GM21825 (cell line): Measurements from ENCODE around the gene KCNA2.
A peak's percentile ranks its signal among the peaks of the same experiment; 100 is the strongest.

Experiments used
- ATAC-seq: cut with Tn5 transposase; IDR thresholded peaks from one replicate; pipeline ENCODE4 v1.9.1; 2021; ENCODE audit warnings: mild to moderate bottlenecking, moderate library complexity; ENCODE audit not compliant: unreplicated experiment

Gene KCNA2

GRCh38 chr1:110605901-110606656, at the start of gene KCNA2:
KCNA2 (minus strand) TSS chr1:110606358; CDS start chr1:110604782, 1,576 bp downstream.
- no peak for ATAC-seq

GRCh38 chr1:110650609-110651008, 44.5 kb upstream of the KCNA2 start:
- ATAC-seq: no peak

- ATAC-seq: no peak
These were observed 42.3 kb upstream of the KCNA2 start for GRCh38 chr1:110648417-110648816.

DNA sequence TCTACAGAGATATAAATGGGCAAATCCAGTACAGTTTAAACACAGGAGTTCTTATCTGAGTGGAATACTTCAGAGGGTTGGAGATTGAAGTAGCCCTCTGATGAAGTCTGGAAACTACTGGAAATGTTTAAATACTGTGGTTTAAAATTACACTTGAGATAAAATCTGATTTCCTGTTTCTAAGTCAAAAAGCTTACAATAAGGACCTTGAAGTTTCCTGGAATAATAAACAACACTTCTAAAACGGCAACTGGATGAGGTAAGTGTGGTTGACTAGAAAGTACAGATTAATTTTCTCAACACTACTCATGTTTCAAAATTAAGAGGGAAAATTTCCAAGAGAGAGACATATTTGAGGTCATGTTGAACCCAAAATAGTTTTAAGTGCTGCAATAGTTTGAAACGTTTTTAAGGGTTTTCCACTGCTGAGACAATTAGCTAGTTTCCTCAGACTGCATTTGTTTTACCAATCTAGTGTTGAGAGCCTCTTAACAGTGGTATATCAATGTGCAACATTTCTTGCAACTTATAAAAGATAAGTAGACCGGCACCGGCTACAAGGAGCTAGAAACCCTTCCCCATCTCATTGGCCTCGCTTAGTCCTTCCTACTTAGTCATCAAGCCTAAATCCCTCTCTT, 41.2 kb upstream of the KCNA2 start:
- ATAC-seq: no peak

DNA sequence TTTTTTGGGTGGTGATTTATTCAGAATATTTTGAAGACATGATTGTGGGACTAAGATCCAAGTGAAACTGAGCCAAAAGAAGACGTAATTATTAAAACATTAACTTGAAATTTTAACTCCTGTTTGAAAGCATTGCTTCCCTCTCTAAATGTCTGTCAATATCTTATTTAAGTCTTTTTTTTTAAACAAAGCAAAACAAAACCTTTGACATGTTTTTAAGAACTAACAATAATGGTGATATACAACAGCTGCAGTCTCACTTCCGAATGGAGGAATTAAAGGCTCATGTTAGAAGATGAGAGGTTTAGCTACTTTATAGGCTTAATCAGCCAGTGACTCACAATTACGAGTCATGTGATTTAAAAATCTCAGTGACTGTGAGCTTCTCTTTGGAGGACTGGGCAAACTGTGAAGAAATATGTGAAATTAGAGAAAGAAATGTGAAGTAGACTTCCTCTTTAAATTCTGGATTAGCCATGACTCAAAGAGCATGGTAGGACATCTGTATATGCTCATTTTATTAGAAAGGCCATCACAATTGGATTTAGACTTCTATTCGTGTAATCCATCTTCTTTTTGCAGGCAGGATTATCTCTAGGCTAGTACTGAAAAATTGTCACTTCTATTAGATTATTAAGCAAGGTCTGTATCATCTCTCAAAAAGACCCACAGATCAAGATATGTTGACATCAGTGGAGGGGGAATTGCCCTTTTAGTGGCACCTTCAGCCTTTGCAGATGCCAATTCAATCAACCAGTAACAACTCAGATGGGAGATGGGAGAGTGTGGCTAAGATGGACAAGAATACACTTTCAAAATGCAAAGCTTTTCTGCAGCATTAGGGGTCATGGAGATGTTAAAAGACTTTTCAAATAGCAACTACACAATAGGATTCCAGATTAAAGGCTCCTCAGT, 39.9 kb upstream of the KCNA2 start:
- ATAC-seq: no peak

GRCh38 chr1:110645211-110645610, 39.1 kb upstream of the KCNA2 start:
- ATAC-seq: no peak

DNA sequence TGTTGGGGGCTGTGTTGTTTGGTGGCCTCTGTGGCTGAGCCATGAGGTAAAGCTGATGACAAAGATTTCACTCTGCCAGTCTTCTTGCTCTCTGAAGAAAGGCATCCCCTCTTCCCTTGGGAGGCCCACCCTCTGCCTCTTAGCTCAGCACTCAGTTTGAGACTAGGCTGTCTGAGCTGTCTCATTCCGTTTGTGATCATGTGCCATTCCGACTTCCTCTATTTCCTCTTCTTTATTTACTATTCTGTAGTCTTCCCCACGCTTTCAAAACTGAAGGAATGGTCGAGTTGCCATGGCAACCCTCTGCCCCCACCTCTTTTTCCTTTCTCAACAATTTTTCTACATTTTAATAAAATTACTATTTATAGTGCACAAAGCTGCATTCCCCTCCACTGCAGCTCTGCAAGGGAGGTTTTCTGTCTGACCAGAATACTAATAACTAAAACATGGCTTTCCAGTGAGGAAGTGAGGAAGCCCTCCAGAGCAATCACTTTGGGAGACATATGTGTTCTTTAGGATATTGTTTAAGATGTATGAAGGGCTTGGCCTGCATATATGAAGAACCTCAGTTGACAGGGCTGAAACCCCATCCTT, 37.8 kb upstream of the KCNA2 start:
- no peak for ATAC-seq

DNA sequence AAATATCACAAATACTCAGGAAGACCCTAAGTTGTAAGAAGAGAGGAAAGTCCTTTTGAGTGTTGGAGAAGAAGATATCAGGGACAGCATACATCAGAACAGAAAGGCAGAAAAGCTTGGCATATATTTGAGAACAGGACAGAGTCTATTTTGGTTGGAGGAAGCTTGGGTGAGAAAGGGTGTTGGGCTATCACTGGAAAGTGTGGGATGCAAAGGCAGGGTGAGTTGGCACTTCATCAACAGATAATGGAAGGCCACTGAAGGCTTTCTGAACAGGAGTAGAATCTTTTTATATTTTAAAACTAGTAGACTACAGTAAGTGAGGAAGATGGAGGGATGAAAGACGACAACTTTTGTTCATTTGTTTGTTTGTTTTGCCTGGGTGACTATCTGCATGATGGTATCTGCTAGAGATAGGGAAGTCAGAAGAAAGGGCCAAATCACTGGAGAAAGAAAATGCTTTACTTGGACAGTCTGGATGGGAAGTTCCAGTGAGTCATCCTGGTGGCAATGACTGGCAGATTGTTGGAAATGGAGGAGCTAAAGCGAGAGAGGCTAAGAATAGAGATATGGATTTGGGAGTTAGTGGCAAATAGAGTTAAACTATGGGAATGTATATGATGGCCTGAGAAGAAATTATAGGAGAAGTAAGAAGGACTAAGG, 33.7 kb upstream of the KCNA2 start:
- no peak for ATAC-seq

DNA sequence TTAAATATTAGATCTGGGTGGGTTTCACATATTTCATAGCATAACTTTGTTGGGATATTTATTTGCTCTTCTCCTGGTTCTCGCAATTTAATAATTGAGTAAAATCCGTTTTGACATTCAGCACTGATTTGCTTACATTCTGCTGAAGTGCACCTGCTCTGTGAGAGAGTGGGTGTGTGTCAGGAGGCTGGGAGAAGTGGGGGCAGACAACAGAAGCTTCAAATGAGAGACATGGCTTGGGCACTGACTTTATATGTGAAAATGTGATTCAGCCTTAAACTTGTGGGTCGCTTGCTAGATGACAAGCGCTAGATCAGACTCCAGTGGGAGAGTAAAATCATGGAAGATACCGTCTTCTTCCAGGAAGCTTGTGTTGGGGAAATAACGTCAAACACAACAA, 32.4 kb upstream of the KCNA2 start:
- no peak for ATAC-seq

DNA sequence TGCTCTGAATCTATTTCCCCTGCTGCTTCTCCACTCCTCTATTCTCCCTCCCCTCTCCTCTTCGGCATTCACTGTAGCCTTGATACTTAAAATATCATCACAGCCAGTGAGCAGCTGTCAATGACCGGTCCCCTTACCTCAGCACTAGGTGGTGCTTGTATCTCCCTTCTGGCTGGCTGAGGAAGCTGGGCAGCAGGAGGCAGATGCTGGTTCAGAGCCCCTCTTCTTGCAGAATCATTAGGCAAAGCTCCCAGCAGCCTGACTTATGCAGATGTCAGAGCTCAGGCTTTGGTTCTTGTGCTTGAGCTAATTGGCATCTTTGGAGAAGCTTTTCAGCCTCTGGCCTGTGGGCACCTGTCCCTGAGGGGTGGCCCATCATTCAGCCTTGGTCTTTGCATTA, 31.9 kb upstream of the KCNA2 start:
- no peak for ATAC-seq

- no peak for ATAC-seq
These were observed 31.3 kb upstream of the KCNA2 start for GRCh38 chr1:110637475-110637874.

DNA sequence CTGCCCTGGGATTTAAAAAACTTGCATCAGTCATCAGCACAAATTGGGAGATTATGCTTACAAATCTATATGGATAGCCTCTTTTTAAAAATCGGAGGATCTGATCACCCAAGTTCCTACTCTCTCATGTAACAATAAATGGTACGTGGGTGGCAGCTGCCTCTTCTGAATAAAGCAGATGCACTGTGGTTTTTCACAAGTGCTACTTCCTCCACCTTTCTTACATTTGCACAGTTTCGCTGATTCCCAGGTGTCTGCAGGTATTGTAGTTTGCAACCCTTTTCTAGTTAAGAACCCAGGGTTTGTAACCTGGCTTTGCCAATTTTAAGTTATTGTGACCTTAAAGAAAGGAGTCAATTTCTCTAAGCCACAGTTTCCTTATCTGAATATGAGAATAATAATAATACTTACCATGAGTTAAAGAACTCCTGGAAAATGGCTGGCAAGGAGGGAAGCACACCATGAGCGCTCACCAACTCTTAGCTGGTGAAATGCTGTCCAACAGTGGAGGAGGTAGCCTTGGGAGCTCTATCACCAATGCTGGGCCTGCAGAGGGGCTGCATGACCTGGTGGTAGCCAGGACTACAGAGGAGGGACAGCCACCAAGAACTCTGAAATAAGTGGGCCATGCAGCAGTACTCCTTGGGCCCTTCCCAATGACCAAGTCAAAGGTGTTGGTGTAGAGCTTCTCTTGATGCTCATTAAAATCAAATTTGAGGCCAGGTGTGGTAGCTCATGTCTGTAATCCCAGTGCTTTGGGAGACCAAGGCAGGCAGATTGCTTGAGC, 30.2 kb upstream of the KCNA2 start:
- no peak for ATAC-seq

DNA sequence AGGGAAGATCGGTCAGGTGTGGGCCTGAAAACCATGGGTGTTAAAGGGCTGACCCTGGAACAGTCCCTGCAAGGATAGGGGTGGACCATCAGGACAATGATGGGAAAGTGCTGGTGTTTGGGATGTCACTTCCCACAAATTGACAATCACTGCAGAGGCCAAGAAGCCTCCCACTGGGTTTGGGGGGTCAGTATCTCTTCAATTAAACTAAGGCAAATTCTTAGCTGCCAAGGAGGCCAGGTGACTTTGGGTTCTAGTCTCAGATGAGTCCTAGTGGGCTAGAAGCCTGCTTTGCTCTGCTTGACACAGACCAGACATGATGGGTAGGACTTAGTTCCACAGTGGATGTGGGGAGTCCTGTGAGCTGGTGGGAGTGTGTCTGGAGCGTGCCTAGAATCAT, 29.3 kb upstream of the KCNA2 start:
- no peak for ATAC-seq

DNA sequence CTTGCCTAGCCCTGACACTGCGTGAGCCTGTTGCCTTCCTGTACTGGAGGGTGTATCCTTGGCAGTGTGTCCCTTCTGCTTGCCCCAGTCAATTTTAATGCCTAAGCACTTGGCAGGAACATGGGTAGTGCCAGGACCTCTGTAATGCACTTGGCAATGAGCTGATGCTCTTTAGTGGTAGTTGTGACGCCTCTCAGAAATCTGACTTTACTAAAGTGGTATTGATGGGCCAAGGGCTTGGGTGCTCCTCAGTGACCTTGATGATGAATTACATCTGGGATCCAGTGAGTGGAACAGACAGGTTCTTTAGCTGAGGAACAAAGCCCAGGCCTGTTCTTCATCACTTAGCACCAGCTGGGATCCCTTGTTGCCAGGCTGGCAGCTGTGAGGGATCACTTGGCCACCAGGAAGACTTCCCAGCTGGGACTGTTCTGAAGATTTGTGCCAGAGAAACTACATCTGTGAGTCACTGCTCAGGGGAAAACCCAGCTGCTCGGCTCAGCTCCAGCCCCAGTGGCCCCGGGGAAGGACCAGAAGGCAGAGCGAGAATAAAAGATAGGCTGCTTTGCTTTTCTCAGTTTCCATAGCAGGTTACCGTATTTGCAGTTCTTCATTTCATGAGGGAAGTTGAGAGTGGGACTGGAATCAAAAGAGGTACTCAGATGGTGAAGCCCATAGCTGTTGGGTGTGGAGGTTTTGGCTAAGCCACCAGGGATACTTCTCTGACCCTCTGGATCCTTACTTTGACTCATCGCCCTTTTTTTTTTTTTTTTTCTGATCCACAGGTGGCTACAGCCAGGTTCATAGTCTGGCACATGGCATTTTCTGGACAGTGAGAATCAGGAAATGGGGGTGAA, 28.5 kb upstream of the KCNA2 start:
- ATAC-seq: peak; percentile 64

DNA sequence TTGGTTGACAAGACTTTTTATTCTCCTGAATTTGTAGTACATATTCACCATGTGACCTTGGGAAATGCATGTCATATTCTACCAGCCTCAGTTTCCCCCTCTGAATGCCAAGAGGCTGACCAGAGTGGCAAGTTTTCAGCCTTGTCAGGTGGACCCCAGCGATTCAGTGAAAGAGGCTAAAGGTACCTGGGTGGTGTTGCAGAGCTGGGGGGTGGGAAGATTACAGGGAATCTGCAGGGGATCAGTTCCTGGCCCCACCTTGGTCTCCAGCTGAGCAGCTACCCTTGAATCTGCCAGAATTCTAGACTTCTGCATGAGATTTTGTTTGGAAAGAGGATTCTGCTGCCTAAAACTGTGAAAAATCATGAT, 27.9 kb upstream of the KCNA2 start:
- ATAC-seq: no peak

- no peak for ATAC-seq
These were observed 27.5 kb upstream of the KCNA2 start for GRCh38 chr1:110633646-110634030.

- ATAC-seq: no peak
These were observed 25.9 kb upstream of the KCNA2 start for GRCh38 chr1:110631836-110632620.
